HG03520 (cell line): Measurements from ENCODE around the gene EIF4B.
"Not testable (repeated sequence)": the region's sequence is repeated elsewhere in the genome, so short reads cannot be mapped to it uniquely, and the experiment has no call there.

Experiments
- ATAC-seq: cut with Tn5 transposase; IDR thresholded peaks from one replicate; pipeline ENCODE4 v1.9.1; 2021; ENCODE audit warnings: mild to moderate bottlenecking, moderate library complexity; ENCODE audit not compliant: unreplicated experiment

EIF4B gene

DNA sequence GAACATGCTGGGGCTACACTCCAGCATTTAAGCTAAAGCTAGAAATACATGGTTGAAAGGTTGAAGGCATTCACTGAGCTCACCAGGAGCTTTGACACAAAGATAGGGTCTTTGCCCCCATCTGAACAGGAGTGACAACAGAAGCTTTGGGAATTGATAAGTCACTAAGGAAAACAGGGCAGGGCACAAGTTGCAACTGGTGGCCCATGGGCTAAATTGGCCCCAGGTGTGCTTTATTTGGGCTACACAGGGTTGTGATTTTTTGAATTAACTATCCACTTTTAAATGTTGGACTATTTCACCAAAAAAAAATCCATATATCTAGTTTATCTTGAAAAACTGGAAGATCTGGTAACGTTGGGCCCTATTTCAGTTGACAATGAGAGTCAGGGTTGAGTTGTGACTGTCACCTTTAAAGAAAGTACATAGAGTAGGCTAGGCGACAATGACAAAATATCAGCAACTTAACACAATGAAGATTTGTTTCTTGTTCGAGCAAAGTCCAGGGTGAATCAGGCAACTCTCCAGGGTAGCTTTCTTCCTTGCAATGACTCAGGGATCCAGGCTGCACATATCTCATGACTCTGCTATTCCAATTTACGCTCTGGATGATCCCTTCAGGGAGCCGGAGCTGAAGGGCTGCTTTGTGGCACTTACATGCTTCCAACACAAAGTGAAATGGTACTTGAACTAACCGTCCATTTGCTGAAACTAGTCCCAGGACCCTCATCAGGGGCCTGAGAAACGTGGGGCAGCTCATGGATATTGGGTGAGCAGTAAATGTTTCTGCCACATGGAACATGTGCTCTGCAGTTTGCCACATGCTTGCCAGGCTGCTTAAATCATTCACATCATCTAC lies 13.3 kb upstream of the EIF4B start:
- no peak for ATAC-seq

DNA sequence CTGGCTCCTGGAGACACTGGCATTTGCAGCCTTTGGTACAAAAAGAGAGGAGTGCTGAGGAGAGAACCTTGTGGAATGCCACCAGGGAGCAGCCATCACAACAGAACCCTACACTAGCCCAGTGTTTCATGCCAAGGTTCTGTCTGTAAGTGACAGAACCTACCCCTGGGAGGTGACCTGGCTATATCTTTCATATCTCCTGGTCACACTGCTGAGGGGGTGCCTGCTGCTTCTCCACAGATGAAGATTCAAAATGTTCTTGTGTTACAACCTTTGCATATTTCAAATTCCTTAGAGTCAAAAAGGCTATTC lies 12.7 kb upstream of the EIF4B start:
- ATAC-seq, result no peak

DNA sequence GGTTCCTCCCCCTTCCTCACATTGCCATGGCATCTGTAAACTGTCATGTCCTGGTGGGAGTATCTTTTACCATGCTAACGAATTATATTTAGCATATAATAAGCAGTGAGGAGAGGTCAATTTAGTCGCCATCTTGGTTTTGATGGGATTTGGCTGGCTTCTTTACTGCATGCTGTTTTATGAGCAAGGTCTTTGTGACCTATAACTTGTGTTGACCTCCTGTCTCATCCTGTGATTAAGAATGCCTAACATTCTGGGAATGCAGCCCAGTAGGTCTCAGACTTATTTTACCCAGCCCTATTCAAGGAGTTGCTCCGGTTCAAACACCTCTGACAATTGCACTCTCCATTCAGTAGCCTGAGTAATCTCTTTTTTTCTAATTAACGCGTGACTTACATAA lies 2.1 kb upstream of the EIF4B start:
- ATAC-seq, result no peak

DNA sequence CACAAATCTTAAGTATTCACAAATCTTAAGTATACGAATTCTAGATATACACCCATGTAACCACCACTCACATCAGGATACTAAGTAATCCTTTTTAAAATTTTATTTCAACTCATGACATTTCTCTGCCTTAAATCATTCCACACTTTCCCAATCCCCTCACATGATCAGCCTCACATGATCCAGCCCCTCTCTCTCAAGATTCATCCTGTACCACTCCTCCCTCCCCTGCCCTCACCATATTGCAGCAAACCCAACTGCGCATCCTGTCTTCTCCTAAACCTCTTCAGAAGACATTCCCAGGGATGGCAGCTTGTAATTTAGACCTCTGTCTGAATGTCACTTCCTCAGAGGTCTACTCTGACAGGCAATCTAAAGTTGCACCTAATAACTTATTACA lies 1.7 kb upstream of the EIF4B start:
- no peak for ATAC-seq

DNA sequence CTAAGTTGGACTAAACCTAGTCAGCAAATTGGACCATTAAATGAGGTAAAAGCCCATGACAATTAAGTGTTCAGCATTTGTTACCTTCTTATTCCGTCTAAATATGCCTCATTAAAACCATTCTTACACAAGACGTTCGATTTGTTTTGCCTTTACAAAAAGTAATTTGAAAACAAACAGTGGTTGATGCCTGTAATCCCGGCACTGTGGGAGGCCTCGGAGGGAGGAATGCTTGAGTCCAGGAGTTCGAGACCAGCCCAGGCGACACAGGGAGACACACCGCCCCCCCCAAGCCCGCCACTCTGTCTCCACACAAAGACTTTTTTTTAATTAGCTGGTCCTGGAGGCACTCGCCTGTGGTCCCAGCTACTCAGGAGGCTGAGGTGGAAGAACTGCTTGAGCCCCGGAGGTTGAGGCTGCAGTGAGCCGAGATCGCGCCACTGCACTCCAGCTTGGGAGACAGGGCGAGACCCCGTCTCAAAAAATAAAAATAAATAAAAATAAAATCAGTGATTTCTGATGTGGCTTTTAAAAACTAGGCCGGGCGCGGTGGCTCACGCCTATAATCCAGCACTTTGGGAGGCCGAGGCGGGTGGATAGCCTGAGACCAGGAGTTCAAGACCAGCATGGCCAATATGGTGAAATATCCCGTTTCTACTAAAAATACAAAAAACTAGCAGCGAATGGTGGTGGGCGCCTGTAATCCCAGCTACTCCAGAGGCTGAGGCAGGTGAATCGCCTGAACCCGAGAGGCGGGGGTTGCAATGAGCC lies 856 bp upstream of the EIF4B start:
- ATAC-seq, result no peak

DNA sequence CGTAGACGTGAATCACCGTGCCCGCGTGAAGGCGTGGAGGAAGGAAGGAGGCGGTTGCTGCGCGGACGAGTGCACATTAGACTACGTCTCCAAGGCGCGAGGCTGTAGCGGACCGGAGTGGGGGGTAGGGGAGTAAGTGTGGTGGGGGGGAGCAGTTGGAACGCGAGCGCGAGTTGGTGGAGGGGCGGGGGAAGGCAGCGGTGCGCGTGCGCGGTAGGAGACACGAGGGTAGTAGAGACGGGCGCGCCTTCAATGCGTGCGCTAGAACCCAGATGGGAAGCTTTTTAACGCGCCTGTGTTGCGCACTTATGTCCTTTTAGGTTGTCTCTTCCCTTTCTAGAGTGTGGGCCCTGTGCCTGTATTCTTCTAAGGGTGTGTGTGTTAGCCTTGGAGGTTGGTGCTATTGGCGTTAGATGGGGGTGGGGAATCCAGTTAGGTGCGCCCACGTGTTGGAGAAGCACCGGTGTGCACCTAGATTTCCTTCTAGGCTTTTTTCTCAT lies 604 bp downstream of the EIF4B start:
- ATAC-seq, result peak; percentile 19

DNA sequence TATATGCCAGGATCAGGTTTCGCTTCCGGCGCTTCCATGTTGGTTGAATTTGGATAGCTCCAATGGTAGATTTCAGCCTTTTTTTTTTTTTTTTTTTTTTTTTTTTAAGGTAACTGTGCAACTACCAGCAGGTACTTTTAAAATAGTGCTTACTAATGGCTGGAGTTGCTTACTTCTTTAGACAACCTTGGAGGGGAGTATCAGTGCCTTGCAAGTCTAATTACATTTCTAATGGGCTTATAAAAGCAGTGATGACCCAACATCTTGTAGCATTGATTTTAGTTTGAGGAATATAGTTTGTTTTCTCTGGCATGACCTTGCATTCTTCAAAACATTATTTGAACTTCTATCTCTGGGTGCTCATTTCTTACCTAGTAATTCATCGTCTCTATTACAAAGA lies 1.1 kb downstream of the EIF4B start:
- no peak for ATAC-seq

DNA sequence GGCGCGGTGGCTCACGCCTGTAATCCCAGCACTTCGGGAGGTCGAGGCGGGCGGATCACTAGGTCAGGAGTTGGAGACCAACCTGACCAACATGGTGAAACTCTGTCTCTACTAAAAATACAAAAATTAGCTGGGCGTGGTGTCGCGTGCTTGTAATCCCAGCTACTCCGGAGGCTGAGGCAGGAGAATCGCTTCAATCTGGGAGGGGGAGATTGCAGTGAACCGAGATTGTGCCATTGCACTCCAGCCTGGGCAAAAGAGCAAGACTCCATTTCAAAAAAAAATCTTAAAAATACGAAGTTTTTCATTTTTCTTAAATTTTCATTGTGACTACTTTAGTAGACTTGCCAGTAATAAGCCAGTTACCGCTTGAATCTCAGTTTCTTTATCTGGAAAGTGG lies 2.5 kb downstream of the EIF4B start:
- not testable (repeated sequence) for ATAC-seq

DNA sequence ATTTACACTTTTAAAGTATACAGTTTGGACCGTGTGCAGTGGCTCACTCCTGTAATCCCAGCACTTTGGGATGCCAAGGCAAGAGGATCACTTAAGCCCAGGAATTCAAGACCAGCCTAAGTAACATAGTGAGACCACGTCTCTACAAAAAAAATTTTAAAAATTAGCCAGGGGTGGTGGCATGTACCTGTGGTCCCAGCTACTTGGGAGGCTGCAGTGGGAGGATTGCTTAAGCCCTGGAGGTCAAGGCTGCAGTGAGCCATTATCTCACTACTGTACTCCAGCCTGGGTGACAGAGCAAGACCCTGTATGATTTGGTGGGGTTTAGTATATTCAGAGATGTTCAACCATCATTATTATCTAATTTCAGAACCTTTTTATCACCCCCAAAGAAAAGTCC lies 4.7 kb downstream of the EIF4B start:
- ATAC-seq, result no peak

DNA sequence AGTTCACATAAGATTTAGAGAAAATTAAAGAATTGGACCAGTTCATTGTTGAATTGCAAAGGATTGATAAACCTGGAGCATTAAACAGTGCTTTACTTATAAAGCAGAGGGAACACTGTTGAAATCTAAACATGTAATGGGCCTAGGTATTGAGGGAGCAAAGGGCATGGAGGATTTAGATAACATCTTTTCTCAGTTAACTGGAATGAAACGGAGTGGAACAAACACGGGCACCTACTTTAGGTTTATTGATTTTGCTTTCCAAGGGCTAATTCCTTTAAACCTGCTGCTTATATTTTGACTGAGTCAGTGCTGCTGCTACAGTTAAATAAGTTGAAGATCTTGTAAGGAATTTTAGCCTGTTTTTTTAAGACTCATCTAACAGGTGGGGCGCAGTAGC lies 5.6 kb downstream of the EIF4B start:
- no peak for ATAC-seq

DNA sequence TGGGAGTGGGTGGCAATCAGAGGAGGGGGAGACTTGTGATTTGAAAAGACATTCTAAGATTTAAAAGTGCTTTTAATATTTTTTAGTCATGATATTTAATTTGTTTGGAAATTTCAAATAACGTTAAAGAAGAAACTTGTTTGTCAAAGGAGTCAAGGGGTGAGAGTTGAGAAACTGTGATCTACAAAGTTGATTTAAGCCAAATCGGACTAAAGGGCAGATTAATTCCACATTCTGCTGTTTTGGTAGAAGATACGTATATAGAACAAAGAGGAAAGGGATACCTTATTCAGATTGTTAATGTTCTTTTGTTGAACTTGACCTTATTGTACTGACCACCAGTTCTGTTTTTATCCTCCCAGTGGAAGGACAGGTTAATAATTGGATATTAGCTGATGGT lies 6.7 kb downstream of the EIF4B start:
- no peak for ATAC-seq

DNA sequence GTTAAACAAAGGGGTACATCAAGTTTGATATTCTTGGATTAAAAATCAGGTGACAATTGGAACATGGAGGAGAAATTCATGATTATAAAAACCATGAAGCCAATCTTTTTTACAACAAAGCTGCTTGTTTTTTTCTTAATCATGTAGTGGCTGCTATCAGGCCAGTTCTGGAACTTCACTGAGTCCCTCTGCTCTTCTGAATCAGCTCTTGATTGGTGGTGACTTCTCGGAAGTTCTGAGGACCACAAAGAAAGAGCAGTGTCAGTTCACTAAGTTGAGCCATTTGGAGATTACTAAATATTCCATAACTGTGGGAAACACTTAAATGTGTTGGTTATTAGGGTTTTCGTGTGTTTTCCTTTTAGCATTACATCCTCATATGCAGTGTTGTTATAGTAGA lies 8.5 kb downstream of the EIF4B start:
- ATAC-seq, result no peak

DNA sequence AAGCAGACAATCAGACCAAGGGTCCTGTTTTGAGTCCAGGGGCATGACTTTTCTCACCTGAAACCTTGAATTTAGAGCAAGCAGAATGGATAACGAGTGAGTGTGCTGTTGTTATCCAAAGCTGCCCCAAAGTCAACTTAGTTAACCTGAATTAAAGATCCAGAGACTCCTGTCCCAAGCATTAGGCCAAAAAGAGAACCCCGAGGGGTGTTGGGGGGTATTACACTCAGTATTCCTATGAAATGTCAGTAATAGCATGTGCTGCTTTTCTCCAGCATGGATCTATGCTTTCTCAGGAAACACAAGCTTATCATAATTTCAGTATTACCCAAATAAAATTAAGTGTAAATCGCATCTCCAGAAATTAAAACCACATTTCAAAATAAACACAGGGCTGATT lies 19.0 kb downstream of the EIF4B start:
- ATAC-seq, result no peak

DNA sequence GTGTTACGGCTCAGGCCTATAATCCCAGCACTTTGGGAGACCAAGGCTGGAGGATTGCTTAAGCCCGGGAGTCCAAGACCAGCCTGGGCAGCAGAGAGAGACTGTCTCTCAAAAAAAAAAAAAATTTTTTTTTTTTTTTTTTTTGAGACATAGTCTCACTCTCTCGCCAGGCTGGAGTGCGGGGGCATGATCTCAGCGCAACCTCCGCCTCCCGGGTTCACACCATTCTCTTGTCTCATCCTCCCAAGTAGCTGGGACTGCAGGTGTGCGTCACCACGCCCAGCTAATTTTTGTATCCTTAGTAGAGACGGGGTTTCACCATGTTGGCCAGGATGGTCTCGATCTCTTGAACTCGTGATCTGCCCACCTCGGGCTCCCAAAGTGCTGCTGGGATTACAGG lies 20.8 kb downstream of the EIF4B start:
- not testable (repeated sequence) for ATAC-seq

DNA sequence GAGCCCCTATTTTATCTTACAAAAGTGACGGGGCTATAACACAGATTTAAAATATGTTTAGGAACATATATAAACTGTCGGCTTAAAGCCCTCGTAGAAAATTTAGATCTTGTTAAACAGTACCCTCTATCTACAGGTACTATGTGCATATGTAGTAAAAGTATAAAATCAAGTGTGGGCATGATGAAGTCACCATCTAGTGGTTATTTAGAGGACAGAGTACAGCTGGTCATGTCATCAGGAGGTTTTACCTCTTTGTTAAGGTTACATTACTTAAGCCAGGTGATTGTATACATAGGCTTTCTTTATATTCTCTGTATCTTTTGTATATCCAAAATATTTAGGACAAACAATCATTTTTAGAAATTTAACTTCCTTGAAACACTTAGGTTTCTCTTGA lies 25.4 kb downstream of the EIF4B start:
- ATAC-seq, result no peak

DNA sequence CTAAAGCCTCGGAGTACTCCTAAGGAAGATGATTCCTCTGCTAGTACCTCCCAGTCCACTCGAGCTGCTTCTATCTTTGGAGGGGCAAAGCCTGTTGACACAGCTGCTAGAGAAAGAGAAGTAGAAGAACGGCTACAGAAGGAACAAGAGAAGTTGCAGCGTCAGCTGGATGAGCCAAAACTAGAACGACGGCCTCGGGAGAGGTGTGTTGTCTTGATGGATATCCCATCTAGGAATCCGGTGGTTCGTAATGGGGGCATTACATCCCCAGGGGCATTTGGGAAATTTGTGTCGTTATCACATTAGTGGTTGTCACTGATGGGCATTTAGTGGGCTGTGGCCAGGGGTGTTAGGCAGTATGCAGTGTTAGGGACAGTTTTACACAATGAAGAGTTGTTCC lies 27.6 kb downstream of the EIF4B start:
- ATAC-seq, result not testable (repeated sequence)

DNA sequence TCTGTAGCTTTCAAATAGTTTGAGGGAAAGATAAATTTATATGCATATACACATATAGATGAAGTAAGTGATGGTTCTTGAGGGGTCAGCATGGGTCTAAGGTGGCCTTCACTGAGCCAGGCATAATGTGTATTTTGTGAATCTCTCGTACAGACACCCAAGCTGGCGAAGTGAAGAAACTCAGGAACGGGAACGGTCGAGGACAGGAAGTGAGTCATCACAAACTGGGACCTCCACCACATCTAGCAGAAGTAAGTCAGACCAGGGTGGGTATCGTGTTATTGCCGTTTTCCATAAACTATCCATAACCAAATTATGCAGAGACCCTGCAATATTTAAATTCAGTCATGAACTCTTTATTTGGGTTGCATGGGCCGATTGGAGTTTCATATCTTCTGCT lies 28.2 kb downstream of the EIF4B start:
- no peak for ATAC-seq

DNA sequence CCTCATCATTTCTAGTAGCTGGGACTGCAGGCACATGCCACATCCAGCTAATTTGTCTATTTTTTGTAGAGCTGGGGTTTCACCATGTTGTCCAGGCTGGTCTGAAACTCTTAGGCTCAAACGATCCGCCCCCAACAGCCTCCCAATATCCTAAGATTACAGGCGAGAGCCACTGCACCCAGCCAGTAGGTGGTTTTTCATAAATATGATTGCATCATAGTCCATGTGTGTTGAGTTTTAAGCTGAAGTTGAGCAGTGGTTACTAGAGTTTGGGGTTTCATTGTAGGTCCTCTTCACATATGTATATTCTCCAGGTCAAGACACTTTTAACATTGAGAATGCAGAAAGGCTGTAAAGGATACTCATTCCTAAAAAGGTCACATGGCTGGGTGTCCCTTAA lies 30.5 kb downstream of the EIF4B start:
- no peak for ATAC-seq

DNA sequence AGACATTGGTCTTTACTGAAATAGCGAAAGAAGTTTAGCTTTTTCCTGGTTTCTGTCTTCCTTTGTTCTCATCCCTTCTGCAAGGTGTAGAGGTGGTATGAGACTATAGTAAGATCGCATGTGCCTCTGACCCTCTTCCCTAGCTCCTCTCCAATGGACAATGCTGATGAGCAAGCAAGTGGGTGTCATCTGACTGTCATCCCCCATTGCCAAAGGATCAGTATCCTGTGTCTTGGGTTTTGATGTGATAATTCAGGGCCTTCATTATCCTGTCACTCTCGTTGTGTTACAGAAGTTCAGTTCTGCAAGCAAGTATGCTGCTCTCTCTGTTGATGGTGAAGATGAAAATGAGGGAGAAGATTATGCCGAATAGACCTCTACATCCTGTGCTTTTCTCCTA lies 33.6 kb downstream of the EIF4B start:
- ATAC-seq, result no peak

DNA sequence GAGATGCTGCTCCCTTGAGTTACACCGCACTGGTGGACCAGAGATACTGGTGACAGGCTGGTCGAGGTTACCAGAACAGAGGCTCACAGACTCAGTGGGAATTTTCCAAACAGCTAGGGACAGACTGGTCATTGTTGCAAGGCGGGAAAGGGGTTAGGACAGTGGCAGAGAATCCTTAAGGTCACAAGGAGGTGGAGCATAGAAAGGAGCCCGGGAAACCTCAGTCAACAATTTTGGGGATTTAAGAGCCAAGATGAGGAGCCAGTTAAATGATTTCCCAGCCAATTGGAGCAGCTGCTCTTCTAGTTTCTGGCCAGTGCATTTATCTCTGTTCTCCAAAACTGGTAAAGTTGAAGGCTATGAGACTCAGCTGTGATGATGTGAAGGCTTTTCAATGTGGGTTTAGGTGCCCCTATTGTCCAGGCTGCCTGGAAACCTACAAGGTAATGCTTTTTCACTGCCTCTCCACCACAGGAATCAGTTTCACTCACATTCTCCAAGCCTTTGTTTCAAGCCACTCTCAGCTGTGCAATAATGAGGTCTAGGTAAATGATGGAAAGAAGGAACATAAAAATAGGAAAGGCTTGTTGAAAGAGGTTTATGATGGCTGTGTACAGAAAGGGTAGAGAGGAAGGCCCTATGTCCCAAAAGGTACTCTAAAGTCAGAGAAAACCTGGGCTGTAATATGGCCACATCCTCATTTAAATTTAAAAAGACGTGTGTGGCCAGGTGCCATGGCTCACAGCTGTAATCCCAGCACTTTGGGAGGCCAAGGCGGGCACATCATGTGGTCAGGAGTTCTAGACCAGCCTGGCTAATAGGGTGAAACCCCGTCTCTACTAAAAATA lies 36.6 kb downstream of the EIF4B start:
- no peak for ATAC-seq

DNA sequence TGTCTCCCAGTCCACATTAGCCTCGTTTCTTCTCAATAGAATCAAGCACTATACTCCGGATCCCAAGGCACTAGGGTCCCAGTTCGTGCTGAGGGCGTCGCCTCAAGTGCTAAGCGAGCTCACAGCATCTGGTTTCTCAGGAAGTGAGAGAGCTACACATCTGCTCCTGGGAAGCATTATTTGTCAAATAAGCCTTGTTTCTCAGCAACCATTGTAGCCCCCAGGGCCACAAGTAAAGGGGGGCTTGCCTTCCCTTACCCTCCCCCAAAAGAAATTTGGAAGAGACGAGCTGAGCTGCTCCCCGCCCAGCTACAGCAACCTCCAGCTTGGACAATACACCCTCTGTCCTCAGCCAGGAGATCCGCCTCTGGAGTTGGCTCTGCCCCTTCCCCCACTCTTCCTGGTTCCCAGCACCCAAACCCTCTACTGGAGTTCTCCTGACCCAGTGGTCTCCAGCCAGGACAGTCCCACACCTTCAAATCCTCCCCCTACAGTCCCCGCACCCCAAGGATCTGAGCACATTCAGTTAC lies 37.9 kb downstream of the EIF4B start:
- no peak for ATAC-seq
